Mammary epithelial cell (primary cell): ENCODE measurements around the gene SLIRP.
"Not testable (repeated sequence)": the region's sequence is repeated elsewhere in the genome, so short reads cannot be mapped to it uniquely, and the experiment has no call there.

Experiments used
- EZH2 ChIP-seq: IDR thresholded peaks from 2 replicates; pipeline ENCODE4 v1.6.1; 2012; ENCODE audit warnings: low read length, inconsistent platforms, borderline replicate concordance
- TF ChIP-seq, protein P1 (sequence below), 2 donors: IDR thresholded peaks in 1 of 2; conservative IDR thresholded peaks in 1 of 2; 2 replicates each; pipeline ENCODE4 v1.5.1; 2011 to 2012; ENCODE audit warnings: inconsistent platforms in 2 of 2, low read length in 2 of 2, mild to moderate bottlenecking in 2 of 2, control low read depth in 1 of 2, low read depth in 1 of 2; ENCODE audit not compliant: insufficient read depth in 1 of 2; ENCODE audit errors: extremely low read depth in 1 of 2

GRCh38 chr14:77747425-77747824, 39.5 kb downstream of the SLIRP start:
- TF ChIP-seq, protein P1, sequence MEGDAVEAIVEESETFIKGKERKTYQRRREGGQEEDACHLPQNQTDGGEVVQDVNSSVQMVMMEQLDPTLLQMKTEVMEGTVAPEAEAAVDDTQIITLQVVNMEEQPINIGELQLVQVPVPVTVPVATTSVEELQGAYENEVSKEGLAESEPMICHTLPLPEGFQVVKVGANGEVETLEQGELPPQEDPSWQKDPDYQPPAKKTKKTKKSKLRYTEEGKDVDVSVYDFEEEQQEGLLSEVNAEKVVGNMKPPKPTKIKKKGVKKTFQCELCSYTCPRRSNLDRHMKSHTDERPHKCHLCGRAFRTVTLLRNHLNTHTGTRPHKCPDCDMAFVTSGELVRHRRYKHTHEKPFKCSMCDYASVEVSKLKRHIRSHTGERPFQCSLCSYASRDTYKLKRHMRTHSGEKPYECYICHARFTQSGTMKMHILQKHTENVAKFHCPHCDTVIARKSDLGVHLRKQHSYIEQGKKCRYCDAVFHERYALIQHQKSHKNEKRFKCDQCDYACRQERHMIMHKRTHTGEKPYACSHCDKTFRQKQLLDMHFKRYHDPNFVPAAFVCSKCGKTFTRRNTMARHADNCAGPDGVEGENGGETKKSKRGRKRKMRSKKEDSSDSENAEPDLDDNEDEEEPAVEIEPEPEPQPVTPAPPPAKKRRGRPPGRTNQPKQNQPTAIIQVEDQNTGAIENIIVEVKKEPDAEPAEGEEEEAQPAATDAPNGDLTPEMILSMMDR (conservative IDR thresholded peaks at IDR 0.05 in 1 of 2, IDR thresholded peaks at IDR 0.05 in 1 of 2; ENCODE audit: extremely low read depth in 1 of 2, insufficient read depth in 1 of 2, low read depth in 1 of 2, low read length in 2 of 2) = not testable (repeated sequence)
- not testable (repeated sequence) for TF ChIP-seq EZH2
